HL-60 (cell line): ENCODE measurements around the gene MYG1.

Source experiments
- CTCF ChIP-seq: IDR thresholded peaks from one replicate; pipeline ENCODE4 v1.5.1; 2011; ENCODE audit warnings: low read length, control low read depth, inconsistent platforms; ENCODE audit not compliant: insufficient read depth
- GABPA ChIP-seq: IDR thresholded peaks from 2 replicates; pipeline ENCODE4 v1.6.1; 2012; ENCODE audit warnings: low read depth
- POLR2AphosphoS5 ChIP-seq: IDR thresholded peaks from 2 replicates; pipeline ENCODE4 v1.6.1; 2012; ENCODE audit warnings: low read depth
- REST ChIP-seq: IDR thresholded peaks from 2 replicates; pipeline ENCODE4 v1.6.1; 2012; ENCODE audit warnings: low read depth; ENCODE audit not compliant: insufficient replicate concordance

GRCh38 chr12:53295891-53296219 lies 3.6 kb upstream of the MYG1 start:
- TF ChIP-seq CTCF (no peak), REST (no peak), POLR2AphosphoS5 (no peak), GABPA (no peak)
